Measurements from ENCODE around the gene ANXA4.
"Not testable (repeated sequence)": the region's sequence is repeated elsewhere in the genome, so short reads cannot be mapped to it uniquely, and the experiment has no call there.

ANXA4 gene

GRCh38 chr2:69810550-69810949 lies 68.6 kb downstream of the ANXA4 start:
- no peak for DNase-seq

GRCh38 chr2:69811018-69811417 lies 69.1 kb downstream of the ANXA4 start:
- DNase-seq, result no peak

GRCh38 chr2:69811591-69811990 lies 69.7 kb downstream of the ANXA4 start:
- no peak for DNase-seq

GRCh38 chr2:69815717-69816116 lies 73.8 kb downstream of the ANXA4 start:
- DNase-seq, result peak; percentile 71

GRCh38 chr2:69816923-69817542 lies 75.1 kb downstream of the ANXA4 start:
- peak; percentile 81 for DNase-seq

- DNase-seq, result no peak
Observed at GRCh38 chr2:69817729-69818501, 76.0 kb downstream of the ANXA4 start.

GRCh38 chr2:69827796-69828540 lies 86.0 kb downstream of the ANXA4 start:
- peak; percentile 28 for DNase-seq

GRCh38 chr2:69828938-69829255 lies 87.0 kb downstream of the ANXA4 start:
- DNase-seq, result no peak

- peak; percentile 94 for DNase-seq
Observed at GRCh38 chr2:69829256-69830044, 87.5 kb downstream of the ANXA4 start, which contains the start of gene GMCL1. TSS of gene GMCL1 (plus strand) at chr2:69829660. CDS start at chr2:69829893, 233 bp downstream.

- no peak for DNase-seq
Observed at GRCh38 chr2:69830045-69830905, 88.3 kb downstream of the ANXA4 start.

- not testable (repeated sequence) for DNase-seq
Observed at GRCh38 chr2:69830906-69831241, 88.9 kb downstream of the ANXA4 start.

- DNase-seq, result peak; percentile 21
Observed at GRCh38 chr2:69831354-69831905, 89.5 kb downstream of the ANXA4 start.

- no peak for DNase-seq
Observed at GRCh38 chr2:69833752-69834151, 91.8 kb downstream of the ANXA4 start.

GRCh38 chr2:69835666-69836065 lies 93.7 kb downstream of the ANXA4 start:
- DNase-seq, result no peak

GRCh38 chr2:69836316-69836715 lies 94.4 kb downstream of the ANXA4 start:
- DNase-seq, result no peak

GRCh38 chr2:69837533-69837932 lies 95.6 kb downstream of the ANXA4 start:
- no peak for DNase-seq

GRCh38 chr2:69843993-69844392 lies 102.1 kb downstream of the ANXA4 start:
- no peak for DNase-seq

GRCh38 chr2:69844560-69844959 lies 102.6 kb downstream of the ANXA4 start:
- no peak for DNase-seq

- DNase-seq, result no peak
Observed at GRCh38 chr2:69846182-69847067, 104.5 kb downstream of the ANXA4 start.

GRCh38 chr2:69847068-69847828 lies 105.3 kb downstream of the ANXA4 start:
- DNase-seq, result no peak
